ENCODE measurements around the gene GPR132.

The GPR132 gene

DNA sequence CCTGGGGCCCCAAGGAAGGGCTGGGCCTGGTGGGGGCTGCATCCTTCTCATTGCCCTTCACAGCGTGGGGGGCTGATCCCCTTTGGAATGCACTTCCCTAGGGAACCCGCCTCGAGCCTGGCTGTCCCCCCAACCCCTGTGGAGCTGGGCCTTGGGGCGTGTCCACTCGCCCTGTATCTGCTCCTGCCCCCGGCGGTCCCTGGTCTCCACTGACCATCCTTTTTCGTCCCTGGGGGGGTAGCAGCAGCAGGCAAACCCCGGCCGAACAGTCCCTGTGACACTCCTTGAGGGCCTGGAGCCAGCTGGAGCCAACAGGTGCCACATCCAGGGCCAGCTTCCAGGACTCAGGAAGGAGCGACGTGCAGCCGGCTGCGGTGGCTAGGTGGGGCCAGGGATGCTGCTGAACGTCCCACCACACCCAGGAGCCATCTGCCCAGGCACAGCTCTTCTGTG lies 9.4 kb upstream of the GPR132 start:
- Histone ChIP-seq H3K27me3 (ENCODE audit: insufficient read depth, low read length, poor library complexity, severe bottlenecking) (no peaks in the 10 kb centered on the region), H3F3A (ENCODE audit: low read depth) (no peaks in the 10 kb centered on the region), H3K9me3 (ENCODE audit: insufficient read depth, low read depth, low read length) (no peaks in the 10 kb centered on the region), H2AFZ (ENCODE audit: low read length) (no peak overlapping the region), H3K4me1 (ENCODE audit: insufficient read depth, low read length, poor library complexity, severe bottlenecking) (peaks cover 10% of the 10 kb centered on the region), H3K36me3 (ENCODE audit: insufficient read depth, low read length) (no peaks in the 10 kb centered on the region), H4K20me1 (ENCODE audit: insufficient read depth, low read length, poor library complexity, severe bottlenecking) (no peaks in the 10 kb centered on the region), H3K9ac (ENCODE audit: low read depth, low read length, poor library complexity, severe bottlenecking) (no peak overlapping the region), H3K9me2 (replicated peaks; ENCODE audit: low read depth, low read length) (no peaks in the 10 kb centered on the region), H3K4me3 (ENCODE audit: low read length, poor library complexity, severe bottlenecking) (no peak overlapping the region), H3K4me2 (ENCODE audit: low read depth, low read length, poor library complexity, severe bottlenecking) (no peak overlapping the region), H3K79me2 (ENCODE audit: insufficient read depth, low read length) (no peaks in the 10 kb centered on the region)
- TF ChIP-seq EZH2phosphoT487 (IDR thresholded peaks at IDR 0.05; ENCODE audit: borderline replicate concordance) = no peak
- TF ChIP-seq CTCF (conservative IDR thresholded peaks at IDR 0.05; ENCODE audit: low read length) = no peak

- Histone ChIP-seq H3K79me2 (ENCODE audit: insufficient read depth, low read length) (no peaks in the 10 kb centered on the region), H3K9me3 (ENCODE audit: insufficient read depth, low read depth, low read length) (no peaks in the 10 kb centered on the region), H3K9me2 (replicated peaks; ENCODE audit: low read depth, low read length) (no peaks in the 10 kb centered on the region), H2AFZ (ENCODE audit: low read length) (no peak overlapping the region), H3K36me3 (ENCODE audit: insufficient read depth, low read length) (no peaks in the 10 kb centered on the region), H3K4me1 (ENCODE audit: insufficient read depth, low read length, poor library complexity, severe bottlenecking) (peaks cover 10% of the 10 kb centered on the region), H3F3A (ENCODE audit: low read depth) (no peaks in the 10 kb centered on the region), H3K4me3 (ENCODE audit: low read length, poor library complexity, severe bottlenecking) (no peak overlapping the region), H3K27me3 (ENCODE audit: insufficient read depth, low read length, poor library complexity, severe bottlenecking) (no peaks in the 10 kb centered on the region), H4K20me1 (ENCODE audit: insufficient read depth, low read length, poor library complexity, severe bottlenecking) (no peaks in the 10 kb centered on the region), H3K4me2 (ENCODE audit: low read depth, low read length, poor library complexity, severe bottlenecking) (no peak overlapping the region), H3K9ac (ENCODE audit: low read depth, low read length, poor library complexity, severe bottlenecking) (no peak overlapping the region)
- no peak for TF ChIP-seq CTCF (conservative IDR thresholded peaks at IDR 0.05; ENCODE audit: low read length)
- no peak for TF ChIP-seq EZH2phosphoT487 (IDR thresholded peaks at IDR 0.05; ENCODE audit: borderline replicate concordance)
Measured at GRCh38 chr14:105073720-105074600, 8.7 kb upstream of the GPR132 start.

- H3F3A ChIP-seq (ENCODE audit: low read depth) = no peaks in the 10 kb centered on the region
- H3K4me2 ChIP-seq (ENCODE audit: low read depth, low read length, poor library complexity, severe bottlenecking) = no peak overlapping the region
- no peak overlapping the region for H3K9ac ChIP-seq (ENCODE audit: low read depth, low read length, poor library complexity, severe bottlenecking)
- no peaks in the 10 kb centered on the region for H3K9me2 ChIP-seq (replicated peaks; ENCODE audit: low read depth, low read length)
- no peak overlapping the region for H3K4me3 ChIP-seq (ENCODE audit: low read length, poor library complexity, severe bottlenecking)
- H3K4me1 ChIP-seq (ENCODE audit: insufficient read depth, low read length, poor library complexity, severe bottlenecking) = peaks cover 10% of the 10 kb centered on the region
- H4K20me1 ChIP-seq (ENCODE audit: insufficient read depth, low read length, poor library complexity, severe bottlenecking) = no peaks in the 10 kb centered on the region
- no peaks in the 10 kb centered on the region for H3K79me2 ChIP-seq (ENCODE audit: insufficient read depth, low read length)
- TF ChIP-seq EZH2phosphoT487 (IDR thresholded peaks at IDR 0.05; ENCODE audit: borderline replicate concordance) (no peak), CTCF (conservative IDR thresholded peaks at IDR 0.05; ENCODE audit: low read length) (no peak)
- no peak overlapping the region for H2AFZ ChIP-seq (ENCODE audit: low read length)
- no peaks in the 10 kb centered on the region for H3K36me3 ChIP-seq (ENCODE audit: insufficient read depth, low read length)
- no peaks in the 10 kb centered on the region for H3K9me3 ChIP-seq (ENCODE audit: insufficient read depth, low read depth, low read length)
- H3K27me3 ChIP-seq (ENCODE audit: insufficient read depth, low read length, poor library complexity, severe bottlenecking) = no peaks in the 10 kb centered on the region
Measured at GRCh38 chr14:105072892-105073719, 7.9 kb upstream of the GPR132 start.
